Liver (tissue), 9 donors: ENCODE results near the gene NAP1L1. TPM values are rescaled to one million over a fixed set of nuclear protein-coding genes. Genes with fewer than 3 reads are reported as not detected.

ENCODE experiments used
- DNase-seq: peaks from one replicate; pipeline ENCODE4 v3.0.0-alpha.2; 2017; ENCODE audit warnings: low spot score
- H3K27ac ChIP-seq, 2 donors: one replicate each; pipeline ENCODE4 v1.7.0; 2013; ENCODE audit warnings: inconsistent platforms in 2 of 2, low read length in 2 of 2, control low read depth in 1 of 2, low read depth in 1 of 2, mild to moderate bottlenecking in 1 of 2
- H3K27me3 ChIP-seq, 4 donors: one replicate each; pipeline versions ENCODE4 v1.6.1 to v1.7.0; 2013; ENCODE audit warnings: low read length in 3 of 4, inconsistent platforms in 1 of 4, mild to moderate bottlenecking in 1 of 4, moderate library complexity in 1 of 4; ENCODE audit not compliant: control insufficient read depth in 4 of 4, insufficient read depth in 4 of 4
- H3K36me3 ChIP-seq, 4 donors: one replicate each; pipeline versions ENCODE4 v1.6.1 to v1.7.0; 2013; ENCODE audit warnings: low read length in 3 of 4, mild to moderate bottlenecking in 3 of 4, low read depth in 1 of 4, moderate library complexity in 1 of 4; ENCODE audit not compliant: control insufficient read depth in 4 of 4, insufficient read depth in 3 of 4
- H3K4me1 ChIP-seq, 4 donors: one replicate each; pipeline versions ENCODE4 v1.6.1 to v1.7.0; 2013; ENCODE audit warnings: low read length in 3 of 4, mild to moderate bottlenecking in 3 of 4, moderate library complexity in 1 of 4; ENCODE audit not compliant: control insufficient read depth in 4 of 4, insufficient read depth in 4 of 4
- H3K4me3 ChIP-seq, 3 donors: one replicate each; pipeline versions ENCODE4 v1.6.1 to v1.7.0; 2013; ENCODE audit warnings: low read length in 3 of 3, control low read depth in 1 of 3, low read depth in 1 of 3, mild to moderate bottlenecking in 1 of 3
- H3K9ac ChIP-seq, 2 donors: one replicate each; pipeline ENCODE4 v1.7.0; 2013; ENCODE audit warnings: low read length in 2 of 2, mild to moderate bottlenecking in 2 of 2, moderate library complexity in 2 of 2, control low read depth in 1 of 2, low read depth in 1 of 2
- H3K9me3 ChIP-seq, 4 donors: one replicate each; pipeline versions ENCODE4 v1.6.1 to v1.7.0; 2013; ENCODE audit warnings: low read length in 3 of 4; ENCODE audit not compliant: control insufficient read depth in 4 of 4
- ATF3 ChIP-seq: IDR thresholded peaks from 2 replicates; pipeline ENCODE4 v1.6.1; 2016; ENCODE audit warnings: antibody characterized with exemption
- CTCF ChIP-seq: fragments of 150-350 bp; IDR thresholded peaks from 2 replicates; pipeline ENCODE4 v1.5.1; 2017; ENCODE audit warnings: improper control_type of control experiment, low read depth, low read length; ENCODE audit not compliant: missing input control
- EGR1 ChIP-seq, 2 donors: IDR thresholded peaks; 2 replicates each; pipeline ENCODE4 v1.6.1; 2016 to 2018; ENCODE audit warnings: antibody characterized with exemption in 2 of 2, low read depth in 2 of 2
- FOXA1 ChIP-seq: IDR thresholded peaks from 2 replicates; pipeline ENCODE4 v1.6.1; 2016; ENCODE audit warnings: antibody characterized with exemption
- FOXA2 ChIP-seq: IDR thresholded peaks from 2 replicates; pipeline ENCODE4 v1.6.1; 2016; ENCODE audit warnings: antibody characterized with exemption
- GABPA ChIP-seq, 2 donors: IDR thresholded peaks in 1 of 2; conservative IDR thresholded peaks in 1 of 2; 2 replicates each; pipeline ENCODE4 v1.6.1; 2016; ENCODE audit warnings: antibody characterized with exemption in 2 of 2, mild to moderate bottlenecking in 1 of 2, moderate library complexity in 1 of 2
- HNF4A ChIP-seq, 2 donors: conservative IDR thresholded peaks; 2 replicates each; pipeline ENCODE4 v1.6.1; 2016; ENCODE audit warnings: antibody characterized with exemption in 2 of 2, mild to moderate bottlenecking in 2 of 2
- HNF4G ChIP-seq: IDR thresholded peaks from 2 replicates; pipeline ENCODE4 v1.6.1; 2016; ENCODE audit warnings: antibody characterized with exemption
- JUND ChIP-seq, 2 donors: IDR thresholded peaks; 2 replicates each; pipeline ENCODE4 v1.6.1; 2016; ENCODE audit warnings: antibody characterized with exemption in 2 of 2
- MAX ChIP-seq: IDR thresholded peaks from 2 replicates; pipeline ENCODE4 v1.6.1; 2016; ENCODE audit warnings: antibody characterized with exemption
- NR2F2 ChIP-seq: IDR thresholded peaks from 2 replicates; pipeline ENCODE4 v1.6.1; 2016; ENCODE audit warnings: antibody characterized with exemption
- RAD21 ChIP-seq, 2 donors: IDR thresholded peaks; 2 replicates each; pipeline ENCODE4 v1.6.1; 2016; ENCODE audit warnings: antibody characterized with exemption in 2 of 2, mild to moderate bottlenecking in 2 of 2
- REST ChIP-seq: IDR thresholded peaks from 2 replicates; pipeline ENCODE4 v1.6.1; 2016; ENCODE audit warnings: antibody characterized with exemption, mild to moderate bottlenecking
- RXRA ChIP-seq, 2 donors: IDR thresholded peaks; 2 replicates each; pipeline ENCODE4 v1.6.1; 2017 to 2018; ENCODE audit warnings: antibody characterized with exemption in 2 of 2, mild to moderate bottlenecking in 1 of 2
- SP1 ChIP-seq: IDR thresholded peaks from 2 replicates; pipeline ENCODE4 v1.6.1; 2018; ENCODE audit warnings: antibody characterized with exemption, mild to moderate bottlenecking
- TAF1 ChIP-seq: conservative IDR thresholded peaks from 2 replicates; pipeline ENCODE4 v1.6.1; 2016; ENCODE audit warnings: antibody characterized with exemption, mild to moderate bottlenecking
- YY1 ChIP-seq: IDR thresholded peaks from 2 replicates; pipeline ENCODE4 v1.6.1; 2016; ENCODE audit warnings: antibody characterized with exemption, mild to moderate bottlenecking
- ZBTB33 ChIP-seq: IDR thresholded peaks from 2 replicates; pipeline ENCODE4 v1.6.1; 2016; ENCODE audit warnings: antibody characterized with exemption
- WGBS: extraction: QIAGEN DNeasy Blood & Tissue Kit; methylation state at CpG from one replicate; pipeline ENCODE4 v1.1.7; 2013; 5-methylcytosine and 5-hydroxymethylcytosine counted together
- polyA plus RNA-seq, 2 donors: library from polyadenylated mRNA; stranded (reverse) in 1 of 2; unstranded in 1 of 2; fragments of 200-250 nt in 1 of 2; fragments of >200 nt in 1 of 2; fragmentation: Nextera tagmentation in 1 of 2; extraction: Ambion mirVana in 1 of 2; gene quantifications; one replicate each; pipeline versions ENCODE4 v1.2.1 to v1.2.3, GENCODE V29; 2013 to 2015
- total RNA-seq, 2 donors: library from RNA; depleted of rRNA; stranded (reverse); fragments of >200 nt; gene quantifications; one replicate each; pipeline ENCODE4 v1.2.3, GENCODE V29; 2014
- donor health status: healthy.
- donor health status: healthy.
- donor health status: healthy.
- donor health status: healthy.
- donor health status: healthy.

Gene NAP1L1
- total and polyA plus RNA-seq, 4 donors = 36.6 to 74.7 (median 42.4) TPM

GRCh38 chr12:76031414-76032042 is 53.0 kb downstream of the NAP1L1 start, which contains the start of gene PHLDA1:
Gene PHLDA1, minus strand, starts transcription at chr12:76031776.
- no peaks in the 10 kb centered on the region for H3K36me3 ChIP-seq
- peak within 1 kb of the TSS; percentile 84 to 87 (median 86) for H3K4me3 ChIP-seq
- H3K9ac ChIP-seq = peak within 1 kb of the TSS; percentile 89 to 97
- DNase-seq = peak; percentile 84
- peak within 1 kb of the TSS; percentile 96 to 99 for H3K27ac ChIP-seq
- H3K4me1 ChIP-seq = peaks cover 0 to 8% (median 1%) of the 10 kb centered on the region in 4 donors
- no peaks in the 10 kb centered on the region for H3K9me3 ChIP-seq
- TF ChIP-seq MAX = peak; percentile 47
- TF ChIP-seq ATF3 = no peak
- peak; percentile 9 for TF ChIP-seq ZBTB33
- TF ChIP-seq RAD21 (IDR thresholded peaks at IDR 0.05) = peak; percentile 75 to 78
- TF ChIP-seq CTCF = peak; percentile 48
- no peak for TF ChIP-seq NR2F2
- TF ChIP-seq GABPA (IDR thresholded peaks at IDR 0.05 in 1 of 2, conservative IDR thresholded peaks at IDR 0.05 in 1 of 2) = peak in 1 of 2 donors; percentile 54
- peak; percentile 71 for TF ChIP-seq SP1
- peak; percentile 93 for TF ChIP-seq REST
- peak; percentile 9 to 51 for TF ChIP-seq JUND (IDR thresholded peaks at IDR 0.05)
- TF ChIP-seq HNF4A (conservative IDR thresholded peaks at IDR 0.05) = peak in 1 of 2 donors; percentile 53
- peak; percentile 25 to 53 for TF ChIP-seq RXRA (IDR thresholded peaks at IDR 0.05)
- peak; percentile 95 for TF ChIP-seq TAF1
- TF ChIP-seq EGR1 (IDR thresholded peaks at IDR 0.05; ENCODE audit: low read depth in 2 of 2) = peak; percentile 40 to 80
- TF ChIP-seq FOXA2 = no peak
- no peak for TF ChIP-seq FOXA1
- no peak for TF ChIP-seq HNF4G
- TF ChIP-seq YY1 = peak; percentile 95
- no peaks in the 10 kb centered on the region for H3K27me3 ChIP-seq
- under 1% methylated on average over 67 of the region's 67 CpGs for WGBS
